NCI-H526 (cell line): ENCODE data around the gene YWHAB.

ENCODE experiments used
- DNase-seq, 2 experiments: peaks; one replicate each; lab custom pipeline; 2025; lab: John Stamatoyannopoulos, UW

YWHAB gene

GRCh38 chr20:44911264-44911921 is 25.9 kb downstream of the YWHAB start:
- peak; percentile 22 to 47 for DNase-seq

- no peak for DNase-seq
These were observed 26.7 kb downstream of the YWHAB start for GRCh38 chr20:44912189-44912588.

GRCh38 chr20:44914924-44915323 is 29.4 kb downstream of the YWHAB start:
- DNase-seq = no peak

GRCh38 chr20:44916586-44916985 is 31.1 kb downstream of the YWHAB start:
- DNase-seq = no peak

- no peak for DNase-seq
These were observed 31.9 kb downstream of the YWHAB start for GRCh38 chr20:44917399-44917798.

- DNase-seq = no peak
These were observed 32.8 kb downstream of the YWHAB start for GRCh38 chr20:44918342-44918741.

- DNase-seq = no peak
These were observed 33.3 kb downstream of the YWHAB start for GRCh38 chr20:44918761-44919160.

- no peak for DNase-seq
These were observed 35.9 kb downstream of the YWHAB start for GRCh38 chr20:44921447-44921846.

- DNase-seq = no peak
These were observed 39.0 kb downstream of the YWHAB start for GRCh38 chr20:44924541-44924940.

GRCh38 chr20:44928595-44928994 is 43.1 kb downstream of the YWHAB start:
- DNase-seq = no peak

GRCh38 chr20:44930517-44931168 is 45.1 kb downstream of the YWHAB start:
- no peak for DNase-seq

- no peak for DNase-seq
These were observed 46.4 kb downstream of the YWHAB start for GRCh38 chr20:44931911-44932310.

- no peak for DNase-seq
These were observed 47.4 kb downstream of the YWHAB start for GRCh38 chr20:44932916-44933315.

GRCh38 chr20:44936510-44936909 is 51.0 kb downstream of the YWHAB start:
- no peak for DNase-seq

- no peak for DNase-seq
These were observed 53.1 kb downstream of the YWHAB start for GRCh38 chr20:44938637-44939036.

- no peak for DNase-seq
These were observed 55.7 kb downstream of the YWHAB start for GRCh38 chr20:44941120-44941691.

GRCh38 chr20:44942264-44942973 is 56.9 kb downstream of the YWHAB start:
- no peak for DNase-seq

- DNase-seq = no peak
These were observed 58.3 kb downstream of the YWHAB start for GRCh38 chr20:44943828-44944227.

GRCh38 chr20:44945261-44945660 is 59.8 kb downstream of the YWHAB start:
- no peak for DNase-seq

- no peak for DNase-seq
These were observed 60.9 kb downstream of the YWHAB start for GRCh38 chr20:44946271-44946852.

GRCh38 chr20:44948107-44948506 is 62.6 kb downstream of the YWHAB start:
- no peak for DNase-seq

GRCh38 chr20:44948513-44948912 is 63.0 kb downstream of the YWHAB start:
- no peak for DNase-seq

GRCh38 chr20:44950368-44950767 is 64.9 kb downstream of the YWHAB start:
- no peak for DNase-seq
